ENCODE data around the gene COL16A1. TPM values are rescaled to one million over a fixed set of nuclear protein-coding genes. Genes with fewer than 3 reads are reported as not detected.

Gene COL16A1
- total and polyA plus RNA-seq, 9 donors: 19.8 to 237 (median 157) TPM

- Histone ChIP-seq H3K9me3 (no peaks in the 10 kb centered on the region), H3K27ac (no peak overlapping the region), H3K27me3 (no peaks in the 10 kb centered on the region), H3K36me3 (no peaks in the 10 kb centered on the region), H3K4me1 (ENCODE audit: insufficient read depth) (no peaks in the 10 kb centered on the region), H3K4me3 (no peak overlapping the region)
- TF ChIP-seq POLR2A (IDR thresholded peaks at IDR 0.05): no peak
- no peak for TF ChIP-seq EP300 (IDR thresholded peaks at IDR 0.05)
- TF ChIP-seq CTCF (IDR thresholded peaks at IDR 0.05): no peak
- intact Hi-C loops (cut with DNase I): loop anchor here in 2 of 4 donors (5.0 to 10.0 kb wide), 2 partner anchors 75 to 78 kb away; no protein-coding TSS in a partner anchor
- 70 to 80% (median 78%) methylated on average over 32 of the region's 32 CpGs for WGBS, 3 donors
- no peak for DNase-seq
Measured at GRCh38 chr1:31742462-31743212, 38.8 kb upstream of the COL16A1 start.

GRCh38 chr1:31739346-31739745, 35.5 kb upstream of the COL16A1 start:
- Histone ChIP-seq H3K4me3 (no peak overlapping the region), H3K9me3 (no peaks in the 10 kb centered on the region), H3K4me1 (ENCODE audit: insufficient read depth) (no peaks in the 10 kb centered on the region), H3K36me3 (no peaks in the 10 kb centered on the region), H3K27me3 (no peaks in the 10 kb centered on the region), H3K27ac (no peak overlapping the region)
- TF ChIP-seq EP300 (IDR thresholded peaks at IDR 0.05): no peak
- TF ChIP-seq CTCF (IDR thresholded peaks at IDR 0.05): no peak
- TF ChIP-seq POLR2A (IDR thresholded peaks at IDR 0.05): no peak
- DNase-seq: no peak
- 65 to 77% (median 70%) methylated on average over 11 to 12 of the region's 12 CpGs for WGBS, 3 donors
- intact Hi-C loops (cut with DNase I): loop anchor here in 1 of 4 donors (5.0 kb wide), 1 partner anchor 118 kb away; no protein-coding TSS in a partner anchor

DNA sequence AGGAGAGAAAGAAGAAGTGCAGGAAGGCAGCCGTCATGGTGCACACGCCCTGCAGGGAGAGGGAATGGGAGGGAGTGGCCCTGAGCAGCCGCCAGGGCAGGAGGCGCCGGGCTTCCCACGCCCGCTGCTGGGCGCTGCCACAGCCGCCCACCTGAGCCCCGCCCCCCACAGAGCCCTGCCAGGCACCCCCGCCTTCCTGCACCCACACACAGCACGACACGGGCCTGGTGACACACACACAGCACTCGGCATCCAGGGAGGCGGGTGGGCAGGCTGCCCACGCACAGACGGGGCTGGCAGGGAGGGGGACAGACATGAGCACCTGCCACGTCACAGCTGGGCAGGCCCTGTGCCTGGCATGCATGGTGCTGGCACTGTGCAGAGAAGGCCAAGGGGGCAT, 32.9 kb upstream of the COL16A1 start:
- TF ChIP-seq POLR2A (IDR thresholded peaks at IDR 0.05) (no peak), CTCF (IDR thresholded peaks at IDR 0.05) (no peak), EP300 (IDR thresholded peaks at IDR 0.05) (no peak)
- Histone ChIP-seq H3K36me3 (no peaks in the 10 kb centered on the region), H3K4me3 (no peak overlapping the region), H3K4me1 (ENCODE audit: insufficient read depth) (no peaks in the 10 kb centered on the region), H3K27ac (no peak overlapping the region), H3K9me3 (no peaks in the 10 kb centered on the region), H3K27me3 (no peaks in the 10 kb centered on the region)
- intact Hi-C loops (cut with DNase I): loop anchor here in 1 of 4 donors (5.0 kb wide), 1 partner anchor 121 kb away; no protein-coding TSS in a partner anchor
- WGBS, 3 donors: 80 to 88% (median 85%) methylated on average over 14 to 18 of the region's 18 CpGs
- no peak for DNase-seq

DNA sequence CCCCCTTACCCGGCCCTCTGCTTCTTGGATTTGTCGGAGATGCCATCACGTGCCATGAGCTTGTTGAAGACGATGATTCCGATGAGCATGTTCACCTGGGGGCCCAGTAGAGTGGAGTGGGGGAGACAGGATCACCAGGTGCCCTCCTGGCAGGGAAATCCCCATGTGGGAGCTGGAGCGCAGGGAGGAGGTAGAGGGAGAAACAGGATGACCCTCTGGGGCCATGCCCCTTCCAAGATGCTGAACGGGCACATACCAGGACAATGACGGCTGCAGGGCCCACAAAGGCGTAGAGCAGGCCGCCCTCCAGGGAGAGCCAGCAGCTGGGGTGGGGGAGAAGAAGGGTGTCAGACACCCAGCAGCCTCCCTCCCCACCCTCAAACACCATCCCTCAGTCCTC, 31.8 kb upstream of the COL16A1 start:
- H3K27ac ChIP-seq: no peak overlapping the region
- H3K36me3 ChIP-seq: no peaks in the 10 kb centered on the region
- no peaks in the 10 kb centered on the region for H3K4me1 ChIP-seq (ENCODE audit: insufficient read depth)
- H3K4me3 ChIP-seq: no peak overlapping the region
- DNase-seq: no peak
- intact Hi-C loops (cut with DNase I): loop anchor here in 1 of 4 donors (5.0 kb wide), 1 partner anchor 122 kb away; no protein-coding TSS in a partner anchor
- no peaks in the 10 kb centered on the region for H3K9me3 ChIP-seq
- H3K27me3 ChIP-seq: no peaks in the 10 kb centered on the region
- 86 to 89% (median 88%) methylated on average over 10 of the region's 10 CpGs for WGBS, 3 donors
- TF ChIP-seq CTCF (IDR thresholded peaks at IDR 0.05): no peak
- TF ChIP-seq POLR2A (IDR thresholded peaks at IDR 0.05): no peak
- TF ChIP-seq EP300 (IDR thresholded peaks at IDR 0.05): no peak

All from ovary (tissue), 9 donors.